ENCODE measurements around the gene CCDC78.

CCDC78 gene

DNA sequence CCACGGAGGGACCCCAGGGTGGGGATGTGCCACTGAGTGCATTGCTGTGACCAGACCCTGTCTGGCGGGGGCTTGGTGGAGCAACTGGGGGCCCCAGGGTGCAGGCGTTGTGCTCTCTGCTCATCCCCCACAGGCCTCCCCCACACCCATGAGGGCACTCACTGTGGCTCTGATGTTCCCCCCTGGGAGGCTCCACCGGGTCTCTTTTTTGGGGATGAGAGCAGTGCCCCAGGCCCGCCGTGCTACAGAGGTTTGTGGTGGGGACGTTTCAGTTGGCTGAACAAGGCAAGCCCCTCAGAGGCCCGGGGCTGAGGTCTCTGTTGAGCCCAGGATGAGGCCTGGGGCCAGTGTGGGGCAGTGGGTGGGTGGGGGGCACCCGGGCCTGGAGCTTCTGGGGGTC is 2.5 kb downstream of the CCDC78 start:
- TF ChIP-seq TAF1 (IDR thresholded peaks at IDR 0.05; ENCODE audit: borderline replicate concordance, insufficient read depth, low read length) (no peak), POLR2AphosphoS5 (IDR thresholded peaks at IDR 0.05; ENCODE audit: low read depth, low read length) (no peak), FOXP2 (optimal IDR thresholded peaks at IDR 0.05; ENCODE audit: borderline replicate concordance, extremely low read depth, extremely low read length, insufficient read depth) (no peak), SIN3A (IDR thresholded peaks at IDR 0.05; ENCODE audit: borderline replicate concordance, insufficient read depth, low read length) (no peak)
- TF ChIP-seq, protein P1, sequence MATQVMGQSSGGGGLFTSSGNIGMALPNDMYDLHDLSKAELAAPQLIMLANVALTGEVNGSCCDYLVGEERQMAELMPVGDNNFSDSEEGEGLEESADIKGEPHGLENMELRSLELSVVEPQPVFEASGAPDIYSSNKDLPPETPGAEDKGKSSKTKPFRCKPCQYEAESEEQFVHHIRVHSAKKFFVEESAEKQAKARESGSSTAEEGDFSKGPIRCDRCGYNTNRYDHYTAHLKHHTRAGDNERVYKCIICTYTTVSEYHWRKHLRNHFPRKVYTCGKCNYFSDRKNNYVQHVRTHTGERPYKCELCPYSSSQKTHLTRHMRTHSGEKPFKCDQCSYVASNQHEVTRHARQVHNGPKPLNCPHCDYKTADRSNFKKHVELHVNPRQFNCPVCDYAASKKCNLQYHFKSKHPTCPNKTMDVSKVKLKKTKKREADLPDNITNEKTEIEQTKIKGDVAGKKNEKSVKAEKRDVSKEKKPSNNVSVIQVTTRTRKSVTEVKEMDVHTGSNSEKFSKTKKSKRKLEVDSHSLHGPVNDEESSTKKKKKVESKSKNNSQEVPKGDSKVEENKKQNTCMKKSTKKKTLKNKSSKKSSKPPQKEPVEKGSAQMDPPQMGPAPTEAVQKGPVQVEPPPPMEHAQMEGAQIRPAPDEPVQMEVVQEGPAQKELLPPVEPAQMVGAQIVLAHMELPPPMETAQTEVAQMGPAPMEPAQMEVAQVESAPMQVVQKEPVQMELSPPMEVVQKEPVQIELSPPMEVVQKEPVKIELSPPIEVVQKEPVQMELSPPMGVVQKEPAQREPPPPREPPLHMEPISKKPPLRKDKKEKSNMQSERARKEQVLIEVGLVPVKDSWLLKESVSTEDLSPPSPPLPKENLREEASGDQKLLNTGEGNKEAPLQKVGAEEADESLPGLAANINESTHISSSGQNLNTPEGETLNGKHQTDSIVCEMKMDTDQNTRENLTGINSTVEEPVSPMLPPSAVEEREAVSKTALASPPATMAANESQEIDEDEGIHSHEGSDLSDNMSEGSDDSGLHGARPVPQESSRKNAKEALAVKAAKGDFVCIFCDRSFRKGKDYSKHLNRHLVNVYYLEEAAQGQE (IDR thresholded peaks at IDR 0.05; ENCODE audit: insufficient read depth in 1 of 2, low read depth in 2 of 2, low read length in 2 of 2): no peak

DNA sequence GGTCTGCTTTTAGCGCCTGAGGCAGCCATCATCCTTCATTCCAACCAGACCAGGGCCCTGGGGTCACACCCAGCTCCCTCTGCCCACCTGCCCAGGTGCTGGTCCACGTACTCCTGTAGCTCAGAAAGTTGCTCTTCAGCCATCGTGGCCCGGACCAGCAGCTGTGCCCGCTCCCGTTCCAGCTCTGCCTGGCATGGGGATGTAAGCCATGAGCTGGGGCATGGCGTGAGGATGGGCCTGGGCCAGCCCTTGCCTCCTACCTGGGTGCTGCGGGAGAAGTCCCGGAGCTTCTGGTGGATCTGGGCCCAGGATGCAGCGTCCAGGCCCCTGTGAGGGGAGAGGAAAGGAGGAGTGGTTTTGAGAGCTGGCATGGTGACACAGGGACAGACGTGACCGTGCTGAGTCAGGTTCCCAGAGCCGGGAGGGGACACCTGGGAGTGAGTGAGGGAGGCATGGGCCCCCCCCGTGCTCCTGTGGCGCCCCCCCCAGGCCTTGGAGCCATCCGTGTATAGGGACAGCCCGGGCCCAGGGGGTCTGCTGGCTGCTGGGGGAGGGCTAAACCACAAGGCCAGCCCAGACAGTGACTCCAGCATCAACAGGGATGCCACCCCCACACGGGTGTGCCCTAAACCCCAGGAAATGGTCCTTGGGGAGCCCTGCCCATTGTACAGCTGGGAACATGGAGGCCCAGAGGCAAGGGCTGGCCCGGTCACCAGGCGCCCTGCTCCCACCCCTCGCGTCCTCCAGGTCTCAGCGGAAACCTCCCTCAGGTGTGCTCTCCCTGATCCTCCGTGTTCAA is 3.2 kb downstream of the CCDC78 start:
- TF ChIP-seq SIN3A (IDR thresholded peaks at IDR 0.05; ENCODE audit: borderline replicate concordance, insufficient read depth, low read length) (no peak), FOXP2 (optimal IDR thresholded peaks at IDR 0.05; ENCODE audit: borderline replicate concordance, extremely low read depth, extremely low read length, insufficient read depth) (no peak), TAF1 (IDR thresholded peaks at IDR 0.05; ENCODE audit: borderline replicate concordance, insufficient read depth, low read length) (no peak)

DNA sequence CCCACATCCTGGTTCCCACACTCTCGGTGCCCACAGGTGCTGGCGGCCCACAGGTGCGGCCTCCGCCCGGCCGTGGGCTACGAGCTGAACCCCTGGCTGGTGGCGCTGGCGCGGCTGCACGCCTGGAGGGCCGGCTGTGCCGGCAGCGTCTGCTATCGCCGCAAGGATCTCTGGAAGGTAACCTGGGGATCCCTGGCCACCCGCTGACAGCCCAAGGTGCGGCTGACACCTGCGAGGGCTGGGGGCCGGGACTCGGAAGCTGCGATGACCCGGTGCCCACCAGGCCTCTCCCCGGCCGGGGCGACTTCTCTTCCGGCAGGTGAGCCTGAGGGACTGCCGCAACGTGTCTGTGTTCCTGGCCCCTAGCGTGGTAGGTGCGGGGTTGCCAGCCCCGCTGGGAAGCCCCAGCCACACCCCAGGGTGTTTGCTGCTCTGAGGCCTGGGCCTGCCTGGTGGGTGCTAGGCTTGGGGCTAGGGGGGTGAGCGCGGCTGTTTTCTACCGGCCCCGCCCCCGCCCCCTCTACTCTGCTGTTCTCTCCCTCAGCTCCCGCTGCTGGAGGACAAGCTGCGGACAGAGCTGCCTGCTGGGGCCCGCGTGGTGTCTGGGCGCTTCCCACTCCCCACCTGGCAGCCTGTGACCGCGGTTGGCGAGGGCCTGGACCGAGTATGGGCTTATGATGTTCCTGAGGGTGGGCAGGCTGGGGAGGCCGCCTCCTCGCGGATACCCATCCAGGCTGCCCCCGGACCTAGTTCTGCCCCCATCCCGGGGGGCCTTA is 4.3 kb downstream of the CCDC78 start:
- TF ChIP-seq TAF1 (IDR thresholded peaks at IDR 0.05; ENCODE audit: borderline replicate concordance, insufficient read depth, low read length): no peak
- no peak for TF ChIP-seq FOXP2 (optimal IDR thresholded peaks at IDR 0.05; ENCODE audit: borderline replicate concordance, extremely low read depth, extremely low read length, insufficient read depth)
- no peak for TF ChIP-seq POLR2AphosphoS5 (IDR thresholded peaks at IDR 0.05; ENCODE audit: low read depth, low read length)
- no peak for TF ChIP-seq SIN3A (IDR thresholded peaks at IDR 0.05; ENCODE audit: borderline replicate concordance, insufficient read depth, low read length)
- TF ChIP-seq, protein P1 (IDR thresholded peaks at IDR 0.05; ENCODE audit: insufficient read depth in 1 of 2, low read depth in 2 of 2, low read length in 2 of 2): no peak

DNA sequence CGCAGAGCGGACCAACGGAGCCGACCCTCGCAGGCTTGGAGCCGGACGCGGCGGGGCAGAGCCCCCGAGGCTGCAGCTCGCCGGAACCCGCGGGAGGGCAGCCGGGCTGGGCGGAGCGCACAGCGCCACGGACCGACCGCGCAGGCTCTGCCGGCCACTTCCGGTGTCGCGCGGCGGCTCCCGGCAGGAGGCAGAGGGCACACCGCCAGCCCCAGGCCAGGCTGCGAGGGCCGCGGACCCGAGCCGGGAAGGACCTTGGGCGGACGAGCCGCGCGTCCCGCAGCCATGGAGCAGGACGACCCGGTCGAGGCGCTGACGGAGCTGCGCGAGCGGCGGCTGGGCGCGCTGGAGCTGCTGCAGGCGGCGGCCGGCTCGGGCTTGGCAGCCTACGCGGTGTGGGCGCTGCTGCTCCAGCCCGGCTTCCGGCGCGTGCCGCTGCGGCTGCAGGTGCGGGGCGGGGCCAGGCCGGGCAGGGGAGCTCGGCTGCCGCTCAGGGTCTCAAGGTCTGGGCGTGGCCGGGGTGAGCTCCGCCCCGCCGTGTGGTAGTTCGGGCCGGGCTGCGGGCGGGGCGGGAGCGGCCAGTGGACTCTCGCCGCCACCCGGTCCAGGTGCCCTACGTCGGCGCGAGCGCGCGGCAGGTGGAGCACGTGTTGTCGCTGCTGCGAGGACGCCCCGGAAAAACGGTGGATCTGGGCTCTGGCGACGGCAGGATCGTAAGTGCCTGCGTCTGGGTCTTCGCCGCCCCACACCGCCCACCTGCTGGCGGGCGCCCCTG is 5.1 kb downstream of the CCDC78 start, which contains the start of gene ANTKMT:
ANTKMT (plus strand) TSS at position 157 of the 775 bp plus-strand sequence; CDS start at position 286, 129 bp downstream.
- TF ChIP-seq, protein P1 (IDR thresholded peaks at IDR 0.05; ENCODE audit: insufficient read depth in 1 of 2, low read depth in 2 of 2, low read length in 2 of 2): no peak
- TF ChIP-seq POLR2AphosphoS5 (IDR thresholded peaks at IDR 0.05; ENCODE audit: low read depth, low read length) (no peak), FOXP2 (optimal IDR thresholded peaks at IDR 0.05; ENCODE audit: borderline replicate concordance, extremely low read depth, extremely low read length, insufficient read depth) (no peak), TAF1 (IDR thresholded peaks at IDR 0.05; ENCODE audit: borderline replicate concordance, insufficient read depth, low read length) (no peak), SIN3A (IDR thresholded peaks at IDR 0.05; ENCODE audit: borderline replicate concordance, insufficient read depth, low read length) (no peak)

DNA sequence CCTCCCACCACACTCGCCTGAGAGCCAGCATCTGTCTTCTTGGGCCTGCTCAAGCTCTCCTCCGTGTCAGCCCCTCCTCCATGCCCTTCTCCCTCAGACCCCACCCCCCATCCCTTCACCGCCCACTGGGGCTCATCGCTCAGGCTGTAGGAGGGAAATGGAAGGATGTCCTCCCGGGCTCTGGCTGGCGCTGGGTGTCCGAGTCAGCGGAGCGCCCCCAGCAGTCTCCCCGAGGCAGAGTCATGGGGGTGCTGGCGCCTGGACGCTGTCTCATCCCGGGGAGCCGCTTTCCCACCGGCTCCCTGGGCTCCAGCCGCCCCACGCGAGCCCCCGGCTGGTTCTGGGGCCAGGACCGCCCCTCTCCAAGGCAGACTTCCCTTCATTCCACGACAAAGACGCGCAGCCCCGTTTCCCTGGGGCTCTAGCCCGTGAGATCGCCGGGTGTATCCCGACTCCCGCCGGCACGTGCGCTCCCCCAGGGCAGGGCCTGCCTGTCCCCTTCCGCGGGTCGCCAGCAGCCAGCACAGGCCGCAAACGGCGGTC is 5.7 kb downstream of the CCDC78 start:
- TF ChIP-seq SIN3A (IDR thresholded peaks at IDR 0.05; ENCODE audit: borderline replicate concordance, insufficient read depth, low read length) (0 out of 2 replicates have a peak, but pooled peaks have one; percentile 80), POLR2AphosphoS5 (IDR thresholded peaks at IDR 0.05; ENCODE audit: low read depth, low read length) (peak; percentile 53)
- TF ChIP-seq, protein P1 (IDR thresholded peaks at IDR 0.05; ENCODE audit: insufficient read depth in 1 of 2, low read depth in 2 of 2, low read length in 2 of 2): no peak
